B cell (primary cell): ENCODE data around the gene USP34. TPM values are rescaled to one million over a fixed set of nuclear protein-coding genes. Genes with fewer than 3 reads are reported as not detected.

Source experiments
- ATAC-seq: fragments of 200-7000 bp; cut with Tn5 transposase; one replicate; pipeline ENCODE4 v1.10.0; 2021; ENCODE audit warnings: low read depth, mild to moderate bottlenecking, moderate number of reproducible peaks, moderate library complexity
- CTCF ChIA-PET: fragments of 350-600 bp; sonication (Branson Sonifier 250); formaldehyde crosslinking; loops from one replicate; lab custom pipeline; 2021; ENCODE audit warnings: antibody characterized with exemption, inconsistent platforms; lab: Charles Lee
- POLR2A ChIA-PET: fragments of 350-600 bp; sonication (Branson Sonifier 250); formaldehyde crosslinking; loops from one replicate; lab custom pipeline; 2021; ENCODE audit warnings: antibody characterized with exemption; lab: Charles Lee
- DNase-seq: peaks from one replicate; pipeline ENCODE4 v3.0.0; 2013
- H2AFZ ChIP-seq: 2 replicates; pipeline ENCODE4 v1.6.1; 2012; ENCODE audit warnings: mild to moderate bottlenecking, low read depth, low read length; ENCODE audit not compliant: insufficient read depth, poor library complexity, severe bottlenecking
- H3K27ac ChIP-seq, 2 donors: 1 replicate in 1 of 2; 2 replicates in 1 of 2; pipeline ENCODE4 v1.5.1; 2012 to 2013; ENCODE audit warnings: low read length in 2 of 2, mild to moderate bottlenecking in 2 of 2, moderate library complexity in 1 of 2
- H3K27me3 ChIP-seq, 4 experiments: fragments of 200-600 bp in 1 of 4; sonication (generic) in 1 of 4; replicated peaks in 1 of 4; 1 replicate in 2 of 4; 2 replicates in 2 of 4; pipeline versions ENCODE4 v1.6.1 to v1.7.0; 2013 to 2016; ENCODE audit warnings: low read length in 3 of 4, mild to moderate bottlenecking in 2 of 4, mixed read lengths in 1 of 4, moderate library complexity in 1 of 4; ENCODE audit not compliant: insufficient read depth in 4 of 4, control insufficient read depth in 3 of 4; ENCODE audit errors: control extremely low read depth in 1 of 4
- H3K36me3 ChIP-seq, 2 experiments: replicated peaks in 1 of 2; 1 replicate in 1 of 2; 2 replicates in 1 of 2; pipeline versions ENCODE4 v1.6.1 to v1.7.1; 2013; ENCODE audit warnings: low read length in 1 of 2; ENCODE audit not compliant: insufficient read depth in 2 of 2, control insufficient read depth in 1 of 2; ENCODE audit errors: control extremely low read depth in 1 of 2, extremely low read depth in 1 of 2
- H3K4me1 ChIP-seq, 2 donors: fragments of 200-600 bp in 1 of 2; sonication (generic) in 1 of 2; 1 replicate in 1 of 2; 2 replicates in 1 of 2; pipeline versions ENCODE4 v1.5.1 to v1.6.1; 2013 to 2017; ENCODE audit warnings: low read length in 2 of 2; ENCODE audit not compliant: control insufficient read depth in 2 of 2, insufficient read depth in 2 of 2
- H3K4me2 ChIP-seq: replicated peaks from 2 replicates; pipeline ENCODE3; 2012; ENCODE audit warnings: mild to moderate bottlenecking, low read depth, low read length; ENCODE audit not compliant: poor library complexity, severe bottlenecking
- H3K4me3 ChIP-seq, 5 experiments: fragments of 200-600 bp in 1 of 5; sonication (generic) in 1 of 5; 1 replicate in 3 of 5; 2 replicates in 2 of 5; pipeline versions ENCODE4 v1.5.1 to v1.7.0; 2011 to 2016; ENCODE audit warnings: low read length in 4 of 5, mild to moderate bottlenecking in 4 of 5, low read depth in 2 of 5, control low read depth in 1 of 5, moderate library complexity in 1 of 5; ENCODE audit not compliant: insufficient read depth in 1 of 5; ENCODE audit errors: control extremely low read depth in 1 of 5, extremely low read depth in 1 of 5
- H3K79me2 ChIP-seq: fragments of 200-600 bp; sonication (generic); one replicate; pipeline ENCODE4 v1.6.0; 2016; ENCODE audit warnings: low read length; ENCODE audit not compliant: control insufficient read depth, insufficient read depth
- H3K9ac ChIP-seq: fragments of 200-600 bp; sonication (generic); 2 replicates; pipeline ENCODE4 v1.6.1; 2017; ENCODE audit warnings: mild to moderate bottlenecking, low read length, moderate library complexity
- H3K9me3 ChIP-seq, 3 donors: one replicate each; pipeline versions ENCODE4 v1.6.1 to v1.7.1; 2013; ENCODE audit warnings: low read length in 2 of 3; ENCODE audit not compliant: control insufficient read depth in 2 of 3, insufficient read depth in 1 of 3; ENCODE audit errors: control extremely low read depth in 1 of 3
- H4K20me1 ChIP-seq: 2 replicates; pipeline ENCODE4 v1.6.0; 2012; ENCODE audit warnings: mild to moderate bottlenecking, low read length; ENCODE audit not compliant: insufficient read depth, control insufficient read depth, poor library complexity, severe bottlenecking
- H3K27ac Mint-ChIP-seq: one replicate; pipeline ENCODE4 v1.8.0; 2021; ENCODE audit warnings: mixed read lengths
- H3K27me3 Mint-ChIP-seq: one replicate; pipeline ENCODE4 v1.8.0; 2021; ENCODE audit warnings: mixed read lengths
- H3K4me1 Mint-ChIP-seq: one replicate; pipeline ENCODE4 v1.8.0; 2021; ENCODE audit warnings: mixed read lengths
- H3K4me3 Mint-ChIP-seq: one replicate; pipeline ENCODE4 v1.8.0; 2021; ENCODE audit warnings: mixed read lengths
- H3K9me3 Mint-ChIP-seq: one replicate; pipeline ENCODE4 v1.8.0; 2022; ENCODE audit warnings: mixed read lengths; ENCODE audit not compliant: insufficient read depth
- EZH2 ChIP-seq: IDR thresholded peaks from 2 replicates; pipeline ENCODE4 v1.6.1; 2012; ENCODE audit warnings: borderline replicate concordance, low read depth, mild to moderate bottlenecking, moderate library complexity, low read length; ENCODE audit not compliant: insufficient read depth, poor library complexity, severe bottlenecking
- WGBS: methylation state at CpG from one replicate; pipeline ENCODE4 v1.1.5; 2013; ENCODE audit warnings: missing lambda C conversion rate; ENCODE audit not compliant: insufficient coverage; 5-methylcytosine and 5-hydroxymethylcytosine counted together
- intact Hi-C: fragments of 100-400 bp; cut with micrococcal nuclease; formaldehyde crosslinking; loops from one replicate; pipeline ENCODE4 v1.10.0; 2022
- polyA plus RNA-seq: library from polyadenylated mRNA; depleted of rRNA; stranded (reverse); fragments of >200 nt; gene quantifications from 2 replicates; pipeline ENCODE4 v1.2.3, GENCODE V29; 2012
- total RNA-seq, 2 donors: library from RNA; stranded (reverse); fragments of 120-200 nt in 1 of 2; gene quantifications; 1 replicate in 1 of 2; 2 replicates in 1 of 2; pipeline versions ENCODE4 v1.2.3 to v1.2.4, GENCODE V29; 2013 to 2022
- TF ChIP-seq, protein P1 (sequence below): fragments of 200-600 bp; IDR thresholded peaks from one replicate; pipeline ENCODE4 v1.8.0; 2022; ENCODE audit warnings: antibody characterized with exemption, mild to moderate bottlenecking

The USP34 gene
- total and polyA plus RNA-seq, 2 donors (not counting 1 experiment from before 2014, with no cell fraction given), result 70.3 to 311 TPM

DNA sequence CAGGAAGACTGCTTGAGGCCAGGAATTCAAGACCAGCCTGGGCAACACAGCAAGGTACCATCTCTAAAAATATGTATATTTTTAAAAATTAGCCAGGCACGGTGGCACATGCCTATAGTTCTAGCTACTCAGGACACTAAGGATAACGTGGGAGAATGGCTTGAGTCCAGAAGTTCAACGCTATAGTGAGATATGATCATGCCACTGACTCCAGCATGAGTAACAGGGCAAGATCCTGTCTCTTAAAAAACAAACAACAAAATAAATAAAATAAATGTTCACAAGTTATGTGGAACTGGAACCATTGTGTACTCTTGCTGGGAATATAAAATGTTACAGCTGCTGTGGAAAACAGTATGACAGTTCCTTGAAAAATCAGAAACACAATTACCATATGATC lies 47.2 kb downstream of the USP34 start:
- ChIA-PET CTCF (no interaction called here), POLR2A (no interaction called here)
- intact Hi-C loops, result no loop called here
- H3K36me3 ChIP-seq, result no peaks in the 10 kb centered on the region
- H2AFZ ChIP-seq, result no peak overlapping the region
- 100% methylated on average over 1 of the region's 3 CpGs for WGBS
- H3K27me3 ChIP-seq, result no peaks in the 10 kb centered on the region
- no peak overlapping the region for H3K4me2 ChIP-seq
- H3K4me3 ChIP-seq, result no peak overlapping the region
- Mint-ChIP-seq H3K27ac (peak overlapping the region; percentile 84), H3K4me1 (peaks cover 83% of the 10 kb centered on the region), H3K9me3 (no peaks in the 10 kb centered on the region), H3K27me3 (no peaks in the 10 kb centered on the region), H3K4me3 (no peak overlapping the region)
- H3K27ac ChIP-seq, result peak overlapping the region; percentile 18 to 90
- peaks cover 93% of the 10 kb centered on the region for H3K79me2 ChIP-seq
- H4K20me1 ChIP-seq, result peaks cover 6% of the 10 kb centered on the region
- H3K4me1 ChIP-seq, result peaks cover 56 to 65% of the 10 kb centered on the region in 2 donors
- ATAC-seq (no peak), DNase-seq (no peak)
- no peaks in the 10 kb centered on the region for H3K9me3 ChIP-seq
- no peak for TF ChIP-seq EZH2
- TF ChIP-seq, protein P1, sequence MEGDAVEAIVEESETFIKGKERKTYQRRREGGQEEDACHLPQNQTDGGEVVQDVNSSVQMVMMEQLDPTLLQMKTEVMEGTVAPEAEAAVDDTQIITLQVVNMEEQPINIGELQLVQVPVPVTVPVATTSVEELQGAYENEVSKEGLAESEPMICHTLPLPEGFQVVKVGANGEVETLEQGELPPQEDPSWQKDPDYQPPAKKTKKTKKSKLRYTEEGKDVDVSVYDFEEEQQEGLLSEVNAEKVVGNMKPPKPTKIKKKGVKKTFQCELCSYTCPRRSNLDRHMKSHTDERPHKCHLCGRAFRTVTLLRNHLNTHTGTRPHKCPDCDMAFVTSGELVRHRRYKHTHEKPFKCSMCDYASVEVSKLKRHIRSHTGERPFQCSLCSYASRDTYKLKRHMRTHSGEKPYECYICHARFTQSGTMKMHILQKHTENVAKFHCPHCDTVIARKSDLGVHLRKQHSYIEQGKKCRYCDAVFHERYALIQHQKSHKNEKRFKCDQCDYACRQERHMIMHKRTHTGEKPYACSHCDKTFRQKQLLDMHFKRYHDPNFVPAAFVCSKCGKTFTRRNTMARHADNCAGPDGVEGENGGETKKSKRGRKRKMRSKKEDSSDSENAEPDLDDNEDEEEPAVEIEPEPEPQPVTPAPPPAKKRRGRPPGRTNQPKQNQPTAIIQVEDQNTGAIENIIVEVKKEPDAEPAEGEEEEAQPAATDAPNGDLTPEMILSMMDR, result no peak
- no peak overlapping the region for H3K9ac ChIP-seq

DNA sequence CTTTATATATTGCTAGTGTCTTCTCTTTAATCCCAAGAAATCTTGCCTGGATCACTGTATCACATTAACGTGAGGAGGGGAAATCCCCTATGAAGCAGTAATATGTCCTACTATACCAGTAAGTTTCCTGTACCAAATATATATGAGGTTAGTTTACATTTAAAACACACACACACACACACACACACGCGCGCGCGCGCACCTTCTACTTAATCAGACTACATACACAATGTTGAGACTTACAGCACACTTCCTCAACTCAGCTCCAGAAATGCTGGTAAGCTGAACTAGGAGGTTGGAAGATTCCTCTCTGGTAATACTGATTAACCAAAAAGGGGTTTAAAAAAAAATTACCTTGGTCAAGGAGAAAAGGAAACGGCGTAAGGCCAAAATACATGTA lies 49.3 kb downstream of the USP34 start:
- DNase-seq (peak; percentile 30), ATAC-seq (no peak)
- H3K27ac ChIP-seq, result peak overlapping the region; percentile 16 to 90

More for the DNA sequence above, 49.3 kb downstream of the USP34 start:
- Histone ChIP-seq H3K9me3 (no peaks in the 10 kb centered on the region), H3K4me3 (no peak overlapping the region), H3K36me3 (peaks cover 1 to 4% of the 10 kb centered on the region in 2 experiments), H2AFZ (no peak overlapping the region), H3K9ac (no peak overlapping the region), H3K4me2 (peak overlapping the region; percentile 39), H3K27me3 (no peaks in the 10 kb centered on the region), H3K4me1 (peaks cover 60 to 70% of the 10 kb centered on the region in 2 donors), H4K20me1 (no peaks in the 10 kb centered on the region), H3K79me2 (peaks cover 90% of the 10 kb centered on the region)
- intact Hi-C loops, result no loop called here
- Mint-ChIP-seq H3K9me3 (no peaks in the 10 kb centered on the region), H3K4me3 (no peak overlapping the region), H3K27me3 (no peaks in the 10 kb centered on the region), H3K4me1 (peaks cover 78% of the 10 kb centered on the region), H3K27ac (peak overlapping the region; percentile 83)
- no CpG with 5 or more reads among the region's 9 CpGs for WGBS
- TF ChIP-seq EZH2, result no peak
- TF ChIP-seq, protein P1, result no peak
- POLR2A ChIA-PET, result no interaction called here
- CTCF ChIA-PET, result interaction anchor here (0.6 to 1.5 kb wide), 5 partner anchors 11 to 345 kb away, joined by 3 to 5 read pairs (median 3); no protein-coding TSS in a partner anchor
